ENCODE measurements around the gene SEPTIN1.

Gene SEPTIN1

DNA sequence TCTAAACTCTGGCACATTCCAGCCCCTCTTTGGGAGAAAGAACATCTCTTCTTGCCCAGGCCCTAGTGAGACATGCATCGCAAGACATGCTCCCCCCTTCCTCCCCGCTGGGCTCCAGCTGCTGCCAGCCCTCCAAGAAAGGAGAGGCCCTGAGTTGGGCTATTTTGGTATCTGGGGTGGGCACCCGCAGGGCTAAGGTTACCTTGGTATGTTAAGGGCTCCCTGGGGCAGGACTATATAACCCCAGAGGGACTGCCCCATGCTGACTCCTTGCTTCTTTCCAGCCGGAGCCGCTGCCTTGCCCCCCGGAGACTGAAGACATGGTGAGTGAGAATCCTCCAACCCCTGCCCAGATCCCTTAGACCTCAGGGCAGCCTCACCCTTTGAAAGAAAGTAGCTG lies 7.8 kb downstream of the SEPTIN1 start, which contains the start of gene MYL11:
Gene MYL11, plus strand, starts transcription at position 265 of the 400 bp plus-strand sequence. Its CDS starts 56 bp downstream, at position 321.
- Mint-ChIP-seq H3K27me3 (no peaks in the 10 kb centered on the region), H3K4me1 (ENCODE audit: low read depth) (peaks cover 36% of the 10 kb centered on the region), H3K4me3 (no peak within 1 kb of the TSS), H3K9me3 (no peaks in the 10 kb centered on the region), H3K36me3 (ENCODE audit: low read depth) (peaks cover 20% of the 10 kb centered on the region), H3K27ac (peak within 1 kb of the TSS; percentile 100)
- no peak for DNase-seq

DNA sequence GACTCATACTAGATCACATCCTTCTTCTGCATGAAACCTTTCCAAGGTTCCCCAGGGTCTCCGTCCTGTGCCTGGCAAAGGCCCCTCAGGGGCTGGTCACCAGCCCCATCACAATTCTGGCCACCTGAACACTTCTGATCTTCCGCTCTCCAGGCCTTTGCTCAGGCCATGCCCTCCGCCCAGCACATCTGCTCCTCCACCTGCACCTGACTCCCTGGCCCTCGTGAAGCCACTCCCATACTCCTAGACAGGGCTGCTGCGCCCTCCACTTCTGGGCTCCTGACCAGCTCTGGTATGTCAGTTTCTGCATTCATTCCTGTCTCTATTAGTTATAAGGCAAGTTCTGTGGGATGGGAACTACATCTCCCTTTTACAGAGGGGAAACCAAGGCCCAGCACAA lies 9.6 kb downstream of the SEPTIN1 start:
- H3K4me3 Mint-ChIP-seq, result no peak overlapping the region
- DNase-seq, result no peak
- no peaks in the 10 kb centered on the region for H3K27me3 Mint-ChIP-seq
- H3K27ac Mint-ChIP-seq, result peak overlapping the region; percentile 96
- peaks cover 22% of the 10 kb centered on the region for H3K36me3 Mint-ChIP-seq (ENCODE audit: low read depth)
- peaks cover 32% of the 10 kb centered on the region for H3K4me1 Mint-ChIP-seq (ENCODE audit: low read depth)
- no peaks in the 10 kb centered on the region for H3K9me3 Mint-ChIP-seq

DNA sequence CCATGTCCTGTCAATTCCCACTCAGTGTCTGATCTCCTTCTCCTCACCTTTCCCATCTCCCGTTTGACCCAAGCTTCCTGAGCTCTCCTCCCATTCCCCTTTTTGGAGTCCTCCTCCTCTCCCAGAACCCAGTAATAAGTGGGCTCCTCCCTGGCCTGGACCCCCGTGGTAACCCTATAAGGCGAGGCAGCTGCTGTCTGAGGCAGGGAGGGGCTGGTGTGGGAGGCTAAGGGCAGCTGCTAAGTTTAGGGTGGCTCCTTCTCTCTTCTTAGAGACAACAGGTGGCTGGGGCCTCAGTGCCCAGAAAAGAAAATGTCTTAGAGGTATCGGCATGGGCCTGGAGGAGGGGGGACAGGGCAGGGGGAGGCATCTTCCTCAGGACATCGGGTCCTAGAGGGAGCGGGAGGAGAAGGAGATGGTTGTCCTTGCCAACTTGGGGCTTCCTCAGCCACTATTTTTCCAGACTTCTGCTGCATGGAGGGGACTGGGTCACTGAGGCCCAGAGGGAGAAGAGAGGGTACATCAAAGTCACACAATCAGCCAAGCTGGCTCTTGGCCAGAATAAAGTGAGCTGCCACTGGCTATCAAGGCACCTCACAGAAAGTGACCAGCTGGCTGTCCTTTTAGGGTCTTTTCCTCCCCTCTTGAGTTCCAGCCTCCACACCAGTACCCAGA lies 10.2 kb downstream of the SEPTIN1 start:
- Mint-ChIP-seq H3K27me3 (no peaks in the 10 kb centered on the region), H3K4me3 (peak overlapping the region; percentile 84), H3K4me1 (ENCODE audit: low read depth) (peaks cover 32% of the 10 kb centered on the region), H3K9me3 (no peaks in the 10 kb centered on the region), H3K27ac (peak overlapping the region; percentile 96), H3K36me3 (ENCODE audit: low read depth) (peaks cover 23% of the 10 kb centered on the region)
- DNase-seq, result no peak

DNA sequence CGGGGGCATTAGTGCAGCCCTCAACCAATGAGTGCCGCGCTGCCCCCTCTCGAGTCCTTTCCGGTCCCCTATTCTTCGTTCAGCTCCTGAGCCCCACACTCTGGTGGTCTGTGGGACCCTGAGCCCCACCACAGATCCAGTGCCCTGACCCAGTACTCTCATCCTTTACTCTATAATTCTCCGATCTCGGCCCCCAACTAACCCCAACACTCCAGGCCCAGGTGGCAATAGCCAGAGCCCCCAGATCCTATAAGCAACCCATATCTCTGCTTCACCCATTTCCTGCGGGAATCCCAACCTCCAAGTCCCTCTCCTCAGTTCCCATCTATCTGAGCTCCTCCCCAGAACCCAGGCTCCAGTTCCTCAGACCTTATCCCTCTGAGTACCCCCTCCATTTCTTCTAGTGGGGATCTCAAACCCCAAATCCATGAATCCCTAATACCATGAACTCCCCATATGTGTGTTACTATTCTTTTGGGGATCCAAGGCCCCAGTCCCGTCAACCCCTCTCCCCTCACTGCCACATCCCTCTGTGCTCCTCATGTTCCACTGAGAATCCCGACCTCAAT lies 11.0 kb downstream of the SEPTIN1 start:
- H3K4me3 Mint-ChIP-seq, result peak overlapping the region; percentile 84
- peak overlapping the region; percentile 96 for H3K27ac Mint-ChIP-seq
- H3K9me3 Mint-ChIP-seq, result no peaks in the 10 kb centered on the region
- H3K27me3 Mint-ChIP-seq, result no peaks in the 10 kb centered on the region
- peaks cover 31% of the 10 kb centered on the region for H3K36me3 Mint-ChIP-seq (ENCODE audit: low read depth)
- peaks cover 38% of the 10 kb centered on the region for H3K4me1 Mint-ChIP-seq (ENCODE audit: low read depth)
- DNase-seq, result no peak

DNA sequence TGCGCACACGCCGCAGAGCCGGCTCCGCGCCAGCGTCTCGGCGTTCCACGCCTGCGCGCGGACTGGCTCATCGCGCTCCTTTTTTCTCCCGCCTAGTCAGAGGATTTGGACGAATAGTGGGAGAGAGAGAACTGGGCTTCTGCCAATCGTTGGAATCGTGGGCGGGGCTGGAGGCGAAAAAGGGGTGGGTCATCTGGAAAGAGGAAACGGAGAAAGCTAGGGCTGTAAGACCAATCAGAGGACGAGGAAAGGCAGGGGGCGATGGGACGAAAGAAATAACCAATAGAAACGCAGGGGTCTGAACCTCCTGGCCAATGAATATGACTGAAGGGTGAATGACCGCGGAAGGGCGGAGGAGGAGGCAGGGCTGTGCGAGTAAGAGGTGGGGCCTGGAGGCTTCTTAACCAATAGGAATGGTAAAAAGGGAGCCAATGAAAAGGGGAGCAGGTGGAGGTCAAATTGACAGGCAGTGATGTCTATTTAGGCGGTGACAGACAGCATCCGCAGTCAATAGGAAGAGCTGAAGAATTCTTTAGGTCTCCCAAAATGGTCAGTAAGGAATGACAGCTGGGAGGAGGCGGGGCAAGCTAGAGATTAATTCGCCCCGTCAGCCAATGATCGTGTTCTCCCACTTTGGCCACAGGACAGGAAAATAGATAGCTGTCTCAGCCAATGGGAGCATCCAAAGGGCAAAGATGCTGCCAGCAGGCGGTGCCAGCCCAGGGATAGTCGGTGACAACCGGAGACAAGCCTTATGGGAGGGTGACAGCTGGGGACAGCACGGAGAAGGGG lies 11.7 kb downstream of the SEPTIN1 start, which contains the start of gene TBC1D10B:
Gene TBC1D10B, minus strand, starts transcription at position 39 of the 792 bp plus-strand sequence. CDS start 311 bp downstream, outside the sequence.
- DNase-seq, result peak; percentile 97
- H3K36me3 Mint-ChIP-seq (ENCODE audit: low read depth), result peaks cover 34% of the 10 kb centered on the region
- H3K27me3 Mint-ChIP-seq, result no peaks in the 10 kb centered on the region
- peak within 1 kb of the TSS; percentile 94 for H3K4me3 Mint-ChIP-seq
- H3K9me3 Mint-ChIP-seq, result no peaks in the 10 kb centered on the region
- peaks cover 40% of the 10 kb centered on the region for H3K4me1 Mint-ChIP-seq (ENCODE audit: low read depth)
- H3K27ac Mint-ChIP-seq, result peak within 1 kb of the TSS; percentile 96

DNA sequence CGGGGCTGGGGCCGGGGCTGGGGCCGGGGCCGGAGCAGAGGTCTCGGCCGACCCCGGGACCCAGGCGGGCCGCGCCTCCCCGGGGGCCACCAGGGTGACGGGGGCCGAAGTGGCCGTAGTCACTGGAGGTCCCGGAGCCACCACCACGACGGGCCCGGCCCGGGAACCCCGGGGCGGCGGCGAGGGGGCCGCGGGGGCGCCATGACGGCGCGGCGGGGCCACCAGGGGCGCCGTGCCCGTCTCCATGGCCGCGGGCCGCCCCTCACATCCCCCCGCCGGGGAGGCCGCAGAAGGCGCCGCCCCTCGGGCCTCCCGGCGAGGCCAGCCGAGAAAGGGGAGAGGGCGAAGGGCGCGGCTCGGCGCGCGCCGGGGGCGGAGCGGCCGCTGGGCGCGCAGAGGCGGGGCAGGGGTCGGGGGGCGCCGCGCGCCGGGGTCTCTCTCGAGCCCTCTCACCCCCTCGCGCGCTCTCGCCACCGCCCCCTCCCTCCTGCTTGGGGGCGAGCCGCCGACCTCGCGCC lies 12.4 kb downstream of the SEPTIN1 start:
- peak overlapping the region; percentile 96 for H3K27ac Mint-ChIP-seq
- DNase-seq, result no peak
- H3K27me3 Mint-ChIP-seq, result no peaks in the 10 kb centered on the region
- peak overlapping the region; percentile 94 for H3K4me3 Mint-ChIP-seq
- H3K4me1 Mint-ChIP-seq (ENCODE audit: low read depth), result peaks cover 46% of the 10 kb centered on the region
- peaks cover 40% of the 10 kb centered on the region for H3K36me3 Mint-ChIP-seq (ENCODE audit: low read depth)
- H3K9me3 Mint-ChIP-seq, result no peaks in the 10 kb centered on the region

DNA sequence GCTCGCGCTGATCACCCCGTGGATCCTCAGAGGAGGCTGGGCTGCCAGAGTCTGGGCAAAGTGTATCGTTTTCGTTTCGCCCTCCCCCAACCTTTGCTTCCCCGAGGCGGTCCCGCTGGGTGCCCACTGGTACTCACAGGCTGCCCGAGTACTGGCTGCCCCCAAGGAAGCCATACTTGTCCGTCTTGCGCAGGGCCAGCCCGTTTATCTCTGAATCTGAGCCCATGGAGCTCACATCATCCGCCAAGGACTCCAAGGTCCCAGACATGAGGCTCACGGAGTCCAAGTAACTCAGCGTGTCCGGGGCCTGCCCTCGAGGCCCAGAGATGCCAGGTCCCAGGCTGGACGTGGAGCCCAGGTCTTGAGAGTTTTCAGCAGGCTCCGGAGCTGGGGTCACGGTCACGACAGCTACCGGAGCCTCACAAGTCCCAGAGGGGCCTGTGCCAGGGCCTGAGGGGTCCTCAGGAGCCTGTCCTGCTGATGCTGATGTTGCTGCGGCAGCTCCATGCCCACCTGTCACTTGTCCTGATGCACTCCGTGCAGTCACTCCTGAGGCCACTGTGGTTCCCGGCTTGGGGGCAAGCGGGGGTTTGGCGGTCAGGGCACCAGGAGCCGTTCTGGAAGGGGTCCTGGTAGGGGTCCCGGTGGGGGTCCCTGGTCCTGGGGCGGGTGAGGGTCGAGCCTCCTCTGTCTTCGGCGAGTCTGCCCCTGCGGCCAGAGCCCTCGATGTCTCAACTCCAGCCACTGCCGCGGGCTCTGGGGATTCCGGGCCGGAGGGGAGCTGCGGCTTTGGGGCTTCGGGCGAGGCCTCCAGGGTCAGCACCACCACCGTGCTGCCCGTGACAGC lies 13.0 kb downstream of the SEPTIN1 start:
- H3K4me1 Mint-ChIP-seq (ENCODE audit: low read depth), result peaks cover 46% of the 10 kb centered on the region
- DNase-seq, result peak; percentile 51
- H3K9me3 Mint-ChIP-seq, result no peaks in the 10 kb centered on the region
- no peaks in the 10 kb centered on the region for H3K27me3 Mint-ChIP-seq
- peaks cover 47% of the 10 kb centered on the region for H3K36me3 Mint-ChIP-seq (ENCODE audit: low read depth)
- peak overlapping the region; percentile 92 for H3K27ac Mint-ChIP-seq
- peak overlapping the region; percentile 94 for H3K4me3 Mint-ChIP-seq

DNA sequence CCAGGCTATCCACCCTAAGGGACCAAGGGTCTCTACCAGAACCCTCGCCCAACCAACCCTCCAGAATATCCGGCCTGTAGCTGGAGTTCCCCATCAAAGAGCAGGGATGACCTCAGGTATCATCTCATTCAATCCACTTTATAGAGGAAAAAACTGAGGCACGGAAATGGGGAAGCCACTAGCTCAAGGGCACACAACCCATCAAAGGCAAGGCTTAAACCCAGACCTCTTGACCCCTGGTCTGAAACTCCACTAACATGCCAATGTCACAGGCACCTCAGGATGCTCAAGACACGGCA lies 13.6 kb downstream of the SEPTIN1 start:
- peaks cover 53% of the 10 kb centered on the region for H3K36me3 Mint-ChIP-seq (ENCODE audit: low read depth)
- H3K4me1 Mint-ChIP-seq (ENCODE audit: low read depth), result peaks cover 46% of the 10 kb centered on the region
- no peaks in the 10 kb centered on the region for H3K27me3 Mint-ChIP-seq
- DNase-seq, result no peak
- no peaks in the 10 kb centered on the region for H3K9me3 Mint-ChIP-seq
- H3K27ac Mint-ChIP-seq, result peak overlapping the region; percentile 92
- H3K4me3 Mint-ChIP-seq, result peak overlapping the region; percentile 94

DNA sequence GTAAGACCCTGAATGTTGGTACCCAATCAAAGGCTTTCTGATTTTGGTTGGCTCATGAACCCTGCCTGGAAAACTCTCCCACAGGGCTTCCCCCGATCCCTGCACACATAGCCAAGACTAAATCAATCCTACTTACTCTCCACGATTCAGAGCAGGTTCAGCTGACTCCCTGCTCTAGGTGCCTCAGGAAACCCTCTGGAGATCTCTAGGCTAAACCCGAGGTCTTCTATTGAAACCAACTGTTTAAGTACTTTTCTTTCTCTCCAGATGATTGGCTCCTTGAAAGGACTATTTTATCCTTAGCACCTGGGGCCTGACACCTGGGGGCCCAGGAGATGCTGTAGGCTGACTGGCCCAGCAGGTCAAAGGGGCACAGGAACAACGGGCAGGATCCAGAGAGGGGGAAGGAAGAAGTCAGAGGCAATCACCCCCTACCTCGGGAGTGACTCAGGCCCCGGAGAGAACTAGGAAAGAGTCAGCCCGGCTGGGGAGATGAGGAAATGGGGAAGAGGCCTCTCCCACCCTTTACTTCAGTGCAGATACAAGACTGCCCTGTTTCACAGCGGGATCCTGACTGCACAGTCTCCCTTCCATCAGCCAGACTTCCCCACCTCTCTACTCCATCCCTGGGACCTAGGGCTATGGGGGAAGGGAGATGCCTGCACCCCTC lies 14.1 kb downstream of the SEPTIN1 start:
- peaks cover 46% of the 10 kb centered on the region for H3K4me1 Mint-ChIP-seq (ENCODE audit: low read depth)
- H3K36me3 Mint-ChIP-seq (ENCODE audit: low read depth), result peaks cover 58% of the 10 kb centered on the region
- no peak for DNase-seq
- H3K4me3 Mint-ChIP-seq, result peak overlapping the region; percentile 94
- no peaks in the 10 kb centered on the region for H3K9me3 Mint-ChIP-seq
- H3K27me3 Mint-ChIP-seq, result no peaks in the 10 kb centered on the region
- H3K27ac Mint-ChIP-seq, result peak overlapping the region; percentile 92

DNA sequence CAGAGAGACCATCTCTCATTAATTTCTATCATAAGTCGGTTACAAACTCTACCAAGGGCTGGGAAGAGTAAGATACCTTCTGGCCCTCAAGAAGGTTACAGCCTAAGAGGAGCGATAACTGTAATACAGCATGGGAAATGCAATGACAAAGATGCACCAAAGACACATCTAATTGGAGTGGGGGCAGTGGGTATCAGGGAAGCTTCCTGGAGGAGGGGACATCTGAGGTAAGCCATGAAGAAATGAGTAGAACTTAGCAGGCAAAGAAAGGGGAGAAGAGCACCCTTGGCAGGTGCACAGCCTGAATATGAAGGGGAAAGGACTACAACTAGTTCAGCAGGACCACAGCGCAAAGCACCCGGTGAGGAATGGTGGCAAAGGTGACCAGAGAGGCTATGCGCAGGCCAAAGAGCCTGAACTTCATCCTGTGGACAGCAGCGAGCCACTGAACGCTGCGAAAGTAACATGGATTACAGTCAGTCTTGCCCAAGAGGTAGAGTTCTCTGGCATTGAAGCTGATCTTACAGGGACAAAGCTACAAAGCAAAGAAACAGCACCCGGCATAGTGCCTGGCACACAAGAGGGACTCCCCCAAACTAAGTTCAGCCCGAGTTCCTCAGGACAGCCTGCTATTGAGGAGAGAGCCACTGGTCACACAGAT lies 14.9 kb downstream of the SEPTIN1 start:
- no peak for DNase-seq
- Mint-ChIP-seq H3K4me1 (ENCODE audit: low read depth) (peaks cover 45% of the 10 kb centered on the region), H3K9me3 (no peaks in the 10 kb centered on the region), H3K27ac (peak overlapping the region; percentile 92), H3K36me3 (ENCODE audit: low read depth) (peaks cover 63% of the 10 kb centered on the region), H3K27me3 (no peaks in the 10 kb centered on the region), H3K4me3 (peak overlapping the region; percentile 94)

DNA sequence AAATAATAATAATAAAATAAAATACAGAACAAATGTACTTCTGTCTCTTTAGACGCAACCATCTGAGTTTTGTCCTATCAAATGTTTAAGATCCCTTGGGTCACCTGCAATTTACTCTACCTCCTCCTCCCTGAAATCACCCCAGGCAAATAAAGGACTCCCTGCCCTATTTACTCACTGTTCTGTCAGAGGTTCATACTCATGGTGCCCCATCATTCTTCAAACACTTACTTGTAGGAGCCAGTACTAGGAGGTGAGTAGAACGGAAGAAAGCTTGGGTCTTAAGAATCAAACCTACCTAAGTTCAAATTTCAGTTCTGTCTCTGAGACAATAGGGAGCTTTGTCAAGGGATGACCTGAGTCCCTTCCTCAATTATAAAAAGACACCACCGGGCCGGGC lies 15.8 kb downstream of the SEPTIN1 start:
- Mint-ChIP-seq H3K9me3 (no peaks in the 10 kb centered on the region), H3K4me1 (ENCODE audit: low read depth) (peaks cover 39% of the 10 kb centered on the region), H3K36me3 (ENCODE audit: low read depth) (peaks cover 71% of the 10 kb centered on the region), H3K4me3 (peak overlapping the region; percentile 94), H3K27me3 (no peaks in the 10 kb centered on the region), H3K27ac (peak overlapping the region; percentile 92)
- DNase-seq, result no peak

DNA sequence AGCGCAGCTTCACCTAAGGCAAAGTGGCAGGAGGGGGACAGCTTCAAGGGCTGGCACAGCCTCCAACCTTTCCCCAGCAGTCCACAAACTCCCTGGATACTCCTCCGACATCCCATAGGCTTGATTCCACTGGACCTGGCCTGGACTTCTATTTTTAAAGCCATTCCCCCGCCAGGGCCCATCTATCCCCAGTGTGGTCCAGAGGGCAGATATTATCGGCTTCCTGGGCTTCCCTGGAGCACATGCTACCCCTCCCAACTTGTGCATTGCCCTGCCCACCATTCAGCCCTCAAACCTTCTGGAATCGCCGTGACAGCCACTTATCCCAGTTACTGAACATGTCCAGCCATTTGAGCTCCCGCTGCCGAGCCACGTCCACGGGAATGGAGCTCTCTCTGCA lies 17.2 kb downstream of the SEPTIN1 start:
- H3K36me3 Mint-ChIP-seq (ENCODE audit: low read depth), result peaks cover 83% of the 10 kb centered on the region

DNA sequence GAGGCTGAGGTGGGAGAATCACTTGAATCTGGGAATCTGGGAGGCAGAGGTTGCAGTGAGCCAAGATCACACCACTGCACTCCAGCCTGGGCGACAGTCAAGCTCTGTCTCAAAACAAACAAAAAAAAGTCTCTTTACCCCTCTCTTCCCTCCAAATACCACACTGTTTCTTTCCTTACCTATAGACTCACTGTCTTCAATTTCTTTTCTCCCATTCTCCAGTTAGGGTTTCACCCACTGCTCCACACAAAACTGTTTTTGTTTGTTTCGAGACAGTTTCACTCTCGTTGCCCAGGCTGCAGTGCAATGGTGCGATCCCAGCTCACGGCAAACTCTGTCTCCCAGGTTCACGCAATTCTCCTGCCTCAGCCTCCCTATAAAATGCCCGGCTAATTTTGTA lies 21.2 kb downstream of the SEPTIN1 start:
- peak overlapping the region; percentile 10 for H3K27ac Mint-ChIP-seq
- peaks cover 19% of the 10 kb centered on the region for H3K4me1 Mint-ChIP-seq (ENCODE audit: low read depth)
- no peak overlapping the region for H3K4me3 Mint-ChIP-seq
- H3K36me3 Mint-ChIP-seq (ENCODE audit: low read depth), result peaks cover 89% of the 10 kb centered on the region
- no peak for DNase-seq
- H3K27me3 Mint-ChIP-seq, result no peaks in the 10 kb centered on the region
- no peaks in the 10 kb centered on the region for H3K9me3 Mint-ChIP-seq

More for the DNA sequence above, 17.2 kb downstream of the SEPTIN1 start:
- Mint-ChIP-seq H3K4me1 (ENCODE audit: low read depth) (peaks cover 34% of the 10 kb centered on the region), H3K27ac (peak overlapping the region; percentile 42), H3K9me3 (no peaks in the 10 kb centered on the region), H3K4me3 (no peak overlapping the region), H3K27me3 (no peaks in the 10 kb centered on the region)
- DNase-seq, result no peak

Data from activated T-cell treated with anti-CD3 and anti-CD28 coated beads, Interleukin-2, amount 50 U/mL, for 24 hours (primary cell).